ENCODE results near the gene SNX7. TPM values are rescaled to one million over a fixed set of nuclear protein-coding genes. Genes with fewer than 3 reads are reported as not detected.

SNX7 gene
- total RNA-seq, 1 donor from 2014 or later = 23.4 TPM

DNA sequence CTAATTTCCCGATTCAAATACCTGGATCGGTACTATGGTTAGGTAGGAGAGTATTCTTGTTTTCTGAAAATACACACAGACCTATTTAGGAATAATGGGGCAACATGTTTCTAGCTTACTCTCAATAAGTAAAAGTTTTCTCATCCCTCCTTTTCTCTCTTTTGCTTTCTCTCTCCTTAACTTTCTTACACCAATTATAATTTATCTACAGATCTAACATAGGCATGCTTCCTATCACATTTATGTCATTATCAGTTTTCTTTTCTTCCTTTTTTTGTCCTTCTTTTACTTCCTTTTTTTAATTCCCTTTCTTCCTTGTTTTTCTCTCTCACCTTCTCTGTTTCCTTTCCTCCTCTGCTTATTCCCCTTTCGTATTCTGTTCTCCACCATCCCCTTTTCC is 20.3 kb downstream of the SNX7 start:
- no peaks in the 10 kb centered on the region for H3K27me3 ChIP-seq (ENCODE audit: control insufficient read depth, insufficient read depth, low read length)
- H3K4me3 ChIP-seq (ENCODE audit: low read depth, low read length) = no peak overlapping the region
- no peaks in the 10 kb centered on the region for H3K36me3 ChIP-seq (ENCODE audit: control insufficient read depth, insufficient read depth, low read length)
- no peak for DNase-seq (ENCODE audit: low read depth)
- TF ChIP-seq, protein P1, sequence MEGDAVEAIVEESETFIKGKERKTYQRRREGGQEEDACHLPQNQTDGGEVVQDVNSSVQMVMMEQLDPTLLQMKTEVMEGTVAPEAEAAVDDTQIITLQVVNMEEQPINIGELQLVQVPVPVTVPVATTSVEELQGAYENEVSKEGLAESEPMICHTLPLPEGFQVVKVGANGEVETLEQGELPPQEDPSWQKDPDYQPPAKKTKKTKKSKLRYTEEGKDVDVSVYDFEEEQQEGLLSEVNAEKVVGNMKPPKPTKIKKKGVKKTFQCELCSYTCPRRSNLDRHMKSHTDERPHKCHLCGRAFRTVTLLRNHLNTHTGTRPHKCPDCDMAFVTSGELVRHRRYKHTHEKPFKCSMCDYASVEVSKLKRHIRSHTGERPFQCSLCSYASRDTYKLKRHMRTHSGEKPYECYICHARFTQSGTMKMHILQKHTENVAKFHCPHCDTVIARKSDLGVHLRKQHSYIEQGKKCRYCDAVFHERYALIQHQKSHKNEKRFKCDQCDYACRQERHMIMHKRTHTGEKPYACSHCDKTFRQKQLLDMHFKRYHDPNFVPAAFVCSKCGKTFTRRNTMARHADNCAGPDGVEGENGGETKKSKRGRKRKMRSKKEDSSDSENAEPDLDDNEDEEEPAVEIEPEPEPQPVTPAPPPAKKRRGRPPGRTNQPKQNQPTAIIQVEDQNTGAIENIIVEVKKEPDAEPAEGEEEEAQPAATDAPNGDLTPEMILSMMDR (IDR thresholded peaks at IDR 0.05; ENCODE audit: insufficient read depth, low read length, poor library complexity, severe bottlenecking) = no peak

DNA sequence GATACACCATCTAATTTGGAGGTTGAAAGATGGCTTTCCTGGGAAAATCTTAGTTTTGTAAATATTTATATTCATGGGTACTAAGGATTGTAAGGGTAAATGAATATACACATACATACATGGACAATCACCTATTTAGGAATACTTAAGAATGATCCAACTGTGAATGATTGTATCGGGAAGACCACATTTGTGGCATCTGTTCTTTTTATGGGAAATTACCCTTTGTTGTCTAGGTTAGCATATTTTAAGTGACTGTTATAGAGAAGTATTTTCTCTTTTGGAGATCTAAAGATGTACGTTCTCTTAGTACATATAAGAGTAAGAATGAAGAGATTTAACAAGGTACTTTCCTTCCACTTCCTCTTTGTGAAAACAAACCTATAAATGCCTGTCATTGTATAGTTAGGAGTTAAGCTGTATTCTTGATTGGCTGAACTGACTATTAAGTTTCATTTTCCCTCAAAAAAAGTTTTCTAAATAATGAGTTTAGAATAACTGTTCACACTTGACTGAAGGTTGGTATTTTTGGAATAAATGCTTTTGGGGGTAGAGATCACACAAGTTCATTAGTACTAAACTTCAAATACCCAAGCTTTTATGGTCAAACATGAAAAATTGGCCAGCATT is 26.7 kb downstream of the SNX7 start:
- H3K36me3 ChIP-seq (ENCODE audit: control insufficient read depth, insufficient read depth, low read length) = no peaks in the 10 kb centered on the region

GRCh38 chr1:98690576-98690975 is 29.1 kb downstream of the SNX7 start:
- no peaks in the 10 kb centered on the region for H3K27me3 ChIP-seq (ENCODE audit: control insufficient read depth, insufficient read depth, low read length)
- no peak overlapping the region for H3K4me3 ChIP-seq (ENCODE audit: low read depth, low read length)
- H3K36me3 ChIP-seq (ENCODE audit: control insufficient read depth, insufficient read depth, low read length) = no peaks in the 10 kb centered on the region
- DNase-seq (ENCODE audit: low read depth) = no peak
- TF ChIP-seq, protein P1 (IDR thresholded peaks at IDR 0.05; ENCODE audit: insufficient read depth, low read length, poor library complexity, severe bottlenecking) = no peak

More for the DNA sequence above, 26.7 kb downstream of the SNX7 start:
- no peak for DNase-seq (ENCODE audit: low read depth)
- Histone ChIP-seq H3K27me3 (ENCODE audit: control insufficient read depth, insufficient read depth, low read length) (no peaks in the 10 kb centered on the region), H3K4me3 (ENCODE audit: low read depth, low read length) (no peak overlapping the region)
- TF ChIP-seq, protein P1 (IDR thresholded peaks at IDR 0.05; ENCODE audit: insufficient read depth, low read length, poor library complexity, severe bottlenecking) = no peak

DNA sequence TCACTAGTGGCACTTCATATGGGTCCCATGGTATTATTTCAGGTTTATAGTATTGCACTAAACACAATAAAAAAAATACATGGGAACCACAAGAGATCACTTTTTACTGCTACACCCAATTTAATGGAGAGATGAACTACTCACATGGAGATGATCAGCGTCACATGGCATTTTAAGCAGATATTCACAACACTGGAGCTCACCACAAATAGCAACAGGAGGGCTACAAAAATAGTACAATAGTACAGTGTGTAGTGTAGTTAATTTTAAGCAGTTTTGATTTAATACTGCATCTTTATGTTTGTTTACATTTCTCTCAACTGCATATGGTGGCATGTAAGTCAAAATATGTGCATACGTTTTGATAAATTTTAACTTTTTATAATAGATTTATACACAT is 31.0 kb downstream of the SNX7 start:
- TF ChIP-seq, protein P1 (IDR thresholded peaks at IDR 0.05; ENCODE audit: insufficient read depth, low read length, poor library complexity, severe bottlenecking) = no peak
- Histone ChIP-seq H3K4me3 (ENCODE audit: low read depth, low read length) (no peak overlapping the region), H3K27me3 (ENCODE audit: control insufficient read depth, insufficient read depth, low read length) (no peaks in the 10 kb centered on the region), H3K36me3 (ENCODE audit: control insufficient read depth, insufficient read depth, low read length) (no peaks in the 10 kb centered on the region)
- no peak for DNase-seq (ENCODE audit: low read depth)

- no peak for DNase-seq (ENCODE audit: low read depth)
- H3K4me3 ChIP-seq (ENCODE audit: low read depth, low read length) = no peak overlapping the region
- H3K36me3 ChIP-seq (ENCODE audit: control insufficient read depth, insufficient read depth, low read length) = no peaks in the 10 kb centered on the region
- H3K27me3 ChIP-seq (ENCODE audit: control insufficient read depth, insufficient read depth, low read length) = no peaks in the 10 kb centered on the region
- TF ChIP-seq, protein P1 (IDR thresholded peaks at IDR 0.05; ENCODE audit: insufficient read depth, low read length, poor library complexity, severe bottlenecking) = no peak
These were observed 31.9 kb downstream of the SNX7 start for GRCh38 chr1:98693385-98693784.

- Histone ChIP-seq H3K36me3 (ENCODE audit: control insufficient read depth, insufficient read depth, low read length) (no peaks in the 10 kb centered on the region), H3K4me3 (ENCODE audit: low read depth, low read length) (no peak overlapping the region), H3K27me3 (ENCODE audit: control insufficient read depth, insufficient read depth, low read length) (no peaks in the 10 kb centered on the region)
- TF ChIP-seq, protein P1 (IDR thresholded peaks at IDR 0.05; ENCODE audit: insufficient read depth, low read length, poor library complexity, severe bottlenecking) = no peak
- DNase-seq (ENCODE audit: low read depth) = no peak
These were observed 34.6 kb downstream of the SNX7 start for GRCh38 chr1:98696077-98696476.
